ENCODE results near the gene EPB41.
A peak's percentile ranks its signal among the peaks of the same experiment; 100 is the strongest.
"Not testable (repeated sequence)": the region's sequence is repeated elsewhere in the genome, so short reads cannot be mapped to it uniquely, and the experiment has no call there.

EPB41 gene

GRCh38 chr1:28914228-28915030 lies at the start of gene EPB41:
EPB41 (plus strand) TSS chr1:28914569; CDS start chr1:28987438, 72,869 bp downstream.
- DNase-seq, result peak; percentile 97

- no peak for DNase-seq
These were observed 49.7 kb upstream of the EPB41 start for GRCh38 chr1:28864695-28865094.

- DNase-seq, result no peak
These were observed 48.2 kb upstream of the EPB41 start for GRCh38 chr1:28865997-28866650.

DNA sequence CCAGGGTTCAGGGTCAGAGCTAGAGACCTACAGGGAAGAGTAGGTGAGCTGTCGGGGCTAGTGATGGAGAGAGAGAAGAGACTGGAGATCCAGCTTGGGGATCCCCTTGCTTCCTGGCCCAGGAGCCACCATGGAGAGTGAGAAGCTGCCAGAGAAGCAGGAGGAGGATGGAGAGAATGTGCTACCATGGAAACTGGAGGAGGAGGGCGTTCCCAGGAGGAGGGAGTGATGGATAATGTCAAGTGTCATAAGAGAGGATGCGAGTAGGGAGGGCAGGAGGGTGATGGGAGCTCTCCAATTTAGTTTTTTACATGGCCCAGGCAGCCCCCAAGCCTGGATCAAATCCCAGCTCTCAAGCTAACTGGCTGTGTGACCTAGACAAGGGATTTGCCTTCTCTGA lies 46.5 kb upstream of the EPB41 start:
- DNase-seq, result no peak

DNA sequence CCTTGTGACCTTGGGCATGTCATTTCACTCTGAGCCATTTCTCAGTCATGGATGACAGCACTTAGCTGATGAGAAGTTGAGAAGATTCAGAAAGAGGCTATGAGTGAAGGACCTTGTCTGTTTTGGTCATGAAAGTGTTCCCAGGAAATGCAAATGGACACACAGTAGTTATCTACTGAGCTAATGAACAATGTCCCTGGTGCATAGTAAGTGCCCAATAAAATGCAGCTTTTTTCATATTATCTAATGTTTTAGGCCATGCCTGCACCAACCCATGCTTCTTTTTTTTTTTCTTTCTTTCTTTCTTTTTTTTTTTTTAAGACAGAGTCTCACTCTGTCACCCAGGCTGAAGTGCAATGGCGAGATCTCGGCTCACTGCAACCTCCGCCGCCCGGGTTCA lies 44.4 kb upstream of the EPB41 start:
- no peak for DNase-seq

GRCh38 chr1:28871631-28872401 lies 42.6 kb upstream of the EPB41 start:
- no peak for DNase-seq

DNA sequence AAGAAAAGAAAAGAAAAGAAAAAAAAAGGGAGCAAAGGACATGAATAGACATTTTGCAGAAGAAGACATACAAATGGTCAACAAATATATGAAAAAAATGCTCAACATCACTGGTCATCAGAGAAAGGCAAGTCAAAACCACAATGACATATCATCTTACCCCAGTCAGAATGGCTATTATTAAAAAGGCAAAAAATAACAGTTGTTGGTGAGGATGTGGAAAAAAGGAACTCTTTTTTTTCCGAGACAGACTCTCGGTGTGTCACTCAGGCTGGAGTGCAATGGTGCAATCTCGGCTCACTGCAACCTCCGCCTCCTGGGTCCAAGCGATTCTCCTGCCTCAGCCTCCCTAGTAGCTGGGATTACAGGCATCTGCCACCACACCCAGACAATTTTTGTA lies 39.2 kb upstream of the EPB41 start:
- not testable (repeated sequence) for DNase-seq

GRCh38 chr1:28877132-28877781 lies 37.1 kb upstream of the EPB41 start:
- DNase-seq, result peak; percentile 36

DNA sequence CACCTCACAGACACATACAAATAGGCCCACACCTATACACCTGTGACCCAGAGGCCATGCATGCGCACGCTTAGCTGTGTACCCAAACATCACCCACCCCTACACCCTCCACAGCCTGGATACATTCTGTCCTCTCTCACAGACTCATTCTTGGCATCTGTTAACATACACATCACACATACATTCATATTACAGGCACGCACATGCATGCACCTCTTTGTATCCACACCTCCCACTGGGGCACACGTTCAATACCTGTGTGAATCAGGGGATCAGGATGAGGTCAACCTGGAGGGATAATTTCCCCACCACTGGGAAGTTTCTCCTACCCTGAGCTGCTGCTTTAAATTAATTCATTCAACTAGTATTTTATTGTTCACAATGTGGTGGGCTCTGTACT lies 35.6 kb upstream of the EPB41 start:
- no peak for DNase-seq

DNA sequence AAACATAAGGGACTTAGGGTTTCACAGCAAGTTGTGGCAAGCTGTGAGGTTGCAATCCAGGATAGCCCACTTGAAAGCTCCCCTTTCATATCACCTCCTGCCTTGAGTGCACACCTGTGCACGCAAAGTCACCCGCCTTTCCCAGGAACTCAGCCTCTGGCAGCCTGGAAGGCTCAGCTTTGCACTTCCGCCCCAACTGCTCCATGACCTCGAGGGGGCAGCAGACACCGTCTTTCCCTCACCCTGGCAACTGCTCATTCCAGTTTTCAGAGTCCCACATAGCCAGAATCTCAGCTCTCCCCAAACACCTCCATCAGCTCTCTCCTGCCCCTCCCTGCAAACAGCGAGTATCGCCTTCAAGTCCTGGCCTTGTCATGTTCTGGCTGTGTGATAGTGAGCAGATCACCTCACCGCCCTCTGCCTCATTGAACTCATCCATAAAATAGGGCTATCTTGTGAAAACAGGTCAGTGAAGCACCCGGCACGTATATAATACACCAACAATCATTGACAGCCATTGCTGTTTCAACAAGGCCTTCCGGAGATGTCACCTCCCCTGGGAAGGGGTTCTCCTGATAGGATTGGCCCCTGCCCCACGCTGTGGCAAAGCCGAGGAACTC lies 32.2 kb upstream of the EPB41 start:
- peak; percentile 77 for DNase-seq

- no peak for DNase-seq
These were observed 31.1 kb upstream of the EPB41 start for GRCh38 chr1:28883242-28883616.

GRCh38 chr1:28885472-28885877 lies 28.9 kb upstream of the EPB41 start:
- no peak for DNase-seq

DNA sequence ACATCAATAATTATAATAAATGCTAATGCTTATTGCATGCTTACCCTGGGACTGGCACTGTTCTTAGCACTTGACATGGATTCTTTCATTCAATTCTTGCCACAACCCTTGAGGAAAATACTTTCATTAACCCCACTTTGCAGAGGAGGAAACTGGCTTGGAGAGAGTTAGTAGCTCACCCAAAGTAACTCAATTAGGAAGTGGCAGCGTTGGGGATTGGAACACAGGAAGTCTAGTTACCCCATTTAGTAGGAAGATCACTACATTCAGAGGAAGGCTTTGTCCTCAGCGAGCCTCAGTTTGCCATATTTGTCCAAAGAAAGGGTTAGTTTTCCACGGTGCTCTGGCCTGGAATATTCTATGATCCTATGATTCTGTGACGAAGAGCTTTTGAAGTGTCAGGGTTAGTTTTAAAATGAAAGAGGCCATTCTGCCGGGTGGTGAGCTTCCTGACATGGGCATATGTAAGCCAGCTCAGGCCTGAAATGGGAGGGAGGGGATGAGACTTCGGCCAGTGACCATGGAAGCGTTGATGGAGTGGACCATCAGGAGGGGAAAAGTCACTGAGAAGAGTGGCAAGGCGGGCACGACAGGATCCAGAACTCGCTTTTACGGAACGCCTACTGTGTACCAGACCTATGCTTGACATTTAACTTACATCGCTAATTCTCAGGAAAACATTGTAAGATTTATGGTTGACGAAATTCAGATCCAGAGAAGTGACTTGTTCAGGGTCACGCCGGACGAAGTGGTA lies 28.2 kb upstream of the EPB41 start:
- no peak for DNase-seq

- peak; percentile 49 for DNase-seq
These were observed 27.5 kb upstream of the EPB41 start for GRCh38 chr1:28886731-28887418.

- DNase-seq, result no peak
These were observed 26.9 kb upstream of the EPB41 start for GRCh38 chr1:28887419-28887834.

DNA sequence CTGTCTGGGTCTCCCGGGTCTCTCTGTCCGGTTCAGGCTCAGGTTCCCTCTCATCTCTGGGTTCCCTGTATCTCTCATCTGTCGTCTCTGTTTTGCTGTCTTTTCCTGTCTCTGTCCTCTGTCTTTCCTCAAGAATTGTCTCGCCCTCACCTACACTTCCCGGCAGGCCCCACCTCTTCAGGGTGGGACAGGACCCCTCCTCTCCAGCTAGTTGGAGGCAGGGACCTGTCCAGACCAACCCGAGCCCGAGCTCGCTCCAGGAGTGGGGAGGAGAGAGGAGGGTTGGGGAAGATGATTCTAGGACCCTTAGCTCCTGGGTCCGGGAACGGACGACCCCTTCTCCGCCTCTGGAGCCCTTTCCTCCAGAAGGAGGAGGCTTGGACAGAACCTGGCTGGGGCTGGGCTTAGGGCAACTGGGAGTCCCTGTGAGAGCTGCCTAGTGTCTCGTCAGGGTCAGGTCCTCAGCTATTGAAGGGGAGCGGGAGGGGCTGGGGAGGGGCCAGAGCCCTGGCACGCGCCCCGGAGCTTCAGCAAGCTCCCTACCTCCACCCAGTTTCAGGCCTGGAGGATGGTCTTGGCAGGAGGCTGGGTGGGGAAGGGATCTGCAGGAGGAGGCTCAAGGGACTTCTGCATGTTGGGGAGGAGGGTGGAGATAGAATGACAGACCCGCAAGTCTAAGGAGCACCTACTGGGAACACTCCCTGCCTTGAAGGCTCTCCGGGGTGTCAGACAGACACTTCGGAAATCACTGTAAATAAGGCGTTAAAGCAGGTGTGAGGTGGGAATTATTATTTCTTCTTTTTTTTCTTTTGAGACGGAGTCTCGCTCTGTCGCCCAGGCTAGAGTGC lies 26.3 kb upstream of the EPB41 start:
- DNase-seq, result peak; percentile 24

GRCh38 chr1:28888915-28889314 lies 25.5 kb upstream of the EPB41 start:
- no peak for DNase-seq

DNA sequence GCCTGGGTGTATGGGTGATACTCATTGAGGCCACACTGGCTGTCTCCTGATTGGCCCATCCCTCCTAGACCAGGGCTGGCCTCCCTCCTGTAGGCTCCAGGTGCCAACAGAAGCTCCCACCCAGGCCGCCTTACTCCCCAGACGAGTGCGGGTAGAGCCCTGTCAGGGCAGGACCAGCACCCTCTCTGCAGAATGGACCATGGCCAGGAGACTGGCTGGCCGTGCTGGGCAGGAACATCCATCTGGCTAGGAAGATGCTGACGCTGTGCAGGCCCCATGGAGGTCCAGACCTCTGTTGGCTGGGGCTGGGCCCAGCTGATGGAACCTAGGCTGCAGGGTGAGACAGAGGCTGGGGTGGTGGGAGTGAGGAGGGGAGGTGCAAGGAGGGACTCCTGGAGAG lies 25.0 kb upstream of the EPB41 start:
- no peak for DNase-seq

DNA sequence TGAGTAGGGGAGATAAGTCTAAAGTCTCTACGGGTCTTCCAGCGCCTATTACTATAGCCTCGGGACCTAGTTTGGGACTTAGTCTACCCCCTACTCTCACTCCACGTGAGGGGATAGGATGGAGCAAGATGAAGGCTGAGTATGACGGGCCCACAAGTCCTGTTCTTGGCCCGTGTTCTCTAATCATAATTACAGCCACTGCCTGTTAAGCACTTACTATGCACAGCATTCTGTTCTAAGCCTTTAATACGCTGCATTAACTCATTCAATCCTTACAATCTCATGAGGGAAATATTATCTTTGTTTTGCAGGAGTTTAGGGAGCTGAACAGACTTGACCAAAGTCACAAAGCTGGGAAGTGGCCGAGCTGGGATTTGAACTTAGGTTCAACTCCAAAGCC lies 23.9 kb upstream of the EPB41 start:
- no peak for DNase-seq

DNA sequence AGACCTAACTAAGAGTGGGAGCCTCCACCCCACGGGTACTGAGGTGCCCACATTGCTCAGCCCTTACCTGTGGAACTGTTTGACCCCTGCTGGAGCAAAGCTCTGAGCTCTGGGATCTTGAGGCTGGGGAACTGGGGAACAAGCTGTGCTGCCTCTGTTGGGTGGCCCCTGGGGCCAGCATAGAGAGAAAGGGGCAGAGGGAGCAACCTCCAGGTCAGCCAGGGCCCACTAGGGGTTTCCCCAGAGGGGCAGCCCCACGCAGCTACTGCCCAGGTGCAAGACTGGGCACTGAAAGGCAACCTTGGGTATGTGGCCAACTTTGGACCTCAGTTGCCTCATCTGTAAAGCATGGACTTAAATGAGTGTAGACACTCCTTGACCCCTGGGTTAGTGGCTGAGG lies 23.5 kb upstream of the EPB41 start:
- no peak for DNase-seq
